ENCODE results near the gene MRPS30.

DNA sequence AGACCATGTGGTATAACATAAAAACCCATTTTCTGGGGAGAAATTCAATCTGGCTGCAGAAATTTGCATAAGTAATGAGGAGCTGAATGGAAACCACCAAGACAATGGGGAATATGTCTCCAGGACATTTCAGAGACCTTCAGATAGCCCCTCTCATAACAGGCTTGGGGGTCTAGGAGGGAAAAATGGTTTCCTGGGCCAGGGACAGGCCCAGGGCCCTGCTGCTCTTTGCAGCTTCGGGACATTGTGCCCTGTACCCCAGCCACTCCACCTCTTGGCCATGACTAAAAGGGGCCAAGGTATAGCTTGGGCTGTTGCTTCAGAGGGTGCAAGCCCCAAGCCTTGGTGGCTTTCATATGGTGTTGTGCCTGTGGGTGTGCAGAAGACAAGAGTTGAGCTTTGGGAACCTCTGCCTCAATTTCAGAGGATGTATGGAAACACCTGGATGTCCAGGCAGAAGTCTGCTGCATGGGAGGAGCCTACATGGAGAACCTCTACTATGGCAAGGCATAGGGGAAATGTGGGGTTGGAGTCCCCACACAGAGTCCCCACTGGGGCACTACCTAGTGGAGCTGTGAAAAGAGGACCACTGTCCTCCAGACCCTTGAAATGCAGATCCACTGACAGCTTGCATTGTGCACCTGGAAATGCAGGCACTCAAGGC lies 30.4 kb downstream of the MRPS30 start:
- no peak for TF ChIP-seq BHLHE40 (IDR thresholded peaks at IDR 0.05; ENCODE audit: borderline replicate concordance)
- TF ChIP-seq FOXM1 (IDR thresholded peaks at IDR 0.05; ENCODE audit: borderline replicate concordance): no peak
- TF ChIP-seq SP1 (IDR thresholded peaks at IDR 0.05): no peak
- no peak for TF ChIP-seq ELF4 (IDR thresholded peaks at IDR 0.05)
- TF ChIP-seq NFRKB (IDR thresholded peaks at IDR 0.05): no peak
- no peak for TF ChIP-seq FOXK2 (IDR thresholded peaks at IDR 0.05)
- TF ChIP-seq PKNOX1 (IDR thresholded peaks at IDR 0.05): no peak
- no peak for TF ChIP-seq ARNT (IDR thresholded peaks at IDR 0.05)
- no peak for TF ChIP-seq ZNF384 (IDR thresholded peaks at IDR 0.05)
- TF ChIP-seq L3MBTL2 (conservative IDR thresholded peaks at IDR 0.05): no peak
- no peak for TF ChIP-seq TARDBP (IDR thresholded peaks at IDR 0.05)
- TF ChIP-seq SUZ12 (IDR thresholded peaks at IDR 0.05): no peak
- no peak for TF ChIP-seq FOXA1 (IDR thresholded peaks at IDR 0.05)

Data from HEK293T (cell line).